ENCODE results near the gene HBEGF. TPM values are rescaled to one million over a fixed set of nuclear protein-coding genes. Genes with fewer than 3 reads are reported as not detected.

HBEGF gene
- total RNA-seq, 1 donor from 2014 or later: 22.6 TPM

DNA sequence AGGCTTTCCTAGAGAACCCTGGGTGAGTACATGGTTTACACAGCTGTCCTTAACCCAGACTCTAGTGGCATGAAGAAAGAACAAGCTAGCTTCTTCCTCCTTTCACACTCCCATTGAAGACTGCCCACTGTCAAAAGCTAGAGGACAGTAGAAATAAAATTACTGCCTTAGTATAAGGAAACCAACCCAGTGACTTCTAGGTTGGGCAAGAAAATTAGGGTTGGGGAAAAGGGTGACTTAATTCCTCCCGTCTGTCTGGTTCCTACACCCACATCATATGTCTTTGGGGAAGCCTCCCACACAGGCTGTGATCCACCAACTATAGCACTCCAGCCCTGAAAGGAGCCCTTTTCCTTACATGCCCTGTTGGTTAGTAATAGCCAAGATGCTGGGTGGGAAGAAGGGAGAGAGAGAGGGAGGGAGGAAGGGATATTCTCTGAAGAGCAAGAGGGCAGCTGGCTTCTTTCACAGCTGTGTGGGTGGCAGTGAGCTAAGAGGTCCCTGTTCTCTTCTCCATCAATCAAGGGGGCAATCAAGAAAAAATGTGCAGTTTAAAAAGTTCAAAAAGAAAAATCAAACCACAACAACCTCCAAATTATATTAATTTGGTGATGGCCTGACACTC, 21.7 kb downstream of the HBEGF start:
- no peak overlapping the region for H3K4me3 Mint-ChIP-seq (ENCODE audit: unreplicated experiment)
- no peaks in the 10 kb centered on the region for H3K9me3 Mint-ChIP-seq (ENCODE audit: unreplicated experiment)
- TF ChIP-seq, protein P1, sequence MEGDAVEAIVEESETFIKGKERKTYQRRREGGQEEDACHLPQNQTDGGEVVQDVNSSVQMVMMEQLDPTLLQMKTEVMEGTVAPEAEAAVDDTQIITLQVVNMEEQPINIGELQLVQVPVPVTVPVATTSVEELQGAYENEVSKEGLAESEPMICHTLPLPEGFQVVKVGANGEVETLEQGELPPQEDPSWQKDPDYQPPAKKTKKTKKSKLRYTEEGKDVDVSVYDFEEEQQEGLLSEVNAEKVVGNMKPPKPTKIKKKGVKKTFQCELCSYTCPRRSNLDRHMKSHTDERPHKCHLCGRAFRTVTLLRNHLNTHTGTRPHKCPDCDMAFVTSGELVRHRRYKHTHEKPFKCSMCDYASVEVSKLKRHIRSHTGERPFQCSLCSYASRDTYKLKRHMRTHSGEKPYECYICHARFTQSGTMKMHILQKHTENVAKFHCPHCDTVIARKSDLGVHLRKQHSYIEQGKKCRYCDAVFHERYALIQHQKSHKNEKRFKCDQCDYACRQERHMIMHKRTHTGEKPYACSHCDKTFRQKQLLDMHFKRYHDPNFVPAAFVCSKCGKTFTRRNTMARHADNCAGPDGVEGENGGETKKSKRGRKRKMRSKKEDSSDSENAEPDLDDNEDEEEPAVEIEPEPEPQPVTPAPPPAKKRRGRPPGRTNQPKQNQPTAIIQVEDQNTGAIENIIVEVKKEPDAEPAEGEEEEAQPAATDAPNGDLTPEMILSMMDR (IDR thresholded peaks at IDR 0.05; ENCODE audit: unreplicated experiment): no peak
- peaks cover 55% of the 10 kb centered on the region for H3K4me1 Mint-ChIP-seq (ENCODE audit: unreplicated experiment)
- no peak overlapping the region for H3K27ac Mint-ChIP-seq (ENCODE audit: unreplicated experiment)
- H3K36me3 Mint-ChIP-seq (ENCODE audit: low read depth, unreplicated experiment): peaks cover 3% of the 10 kb centered on the region
- H3K27me3 Mint-ChIP-seq (ENCODE audit: unreplicated experiment): peaks cover 16% of the 10 kb centered on the region
- no peak for DNase-seq (ENCODE audit: low spot score)

DNA sequence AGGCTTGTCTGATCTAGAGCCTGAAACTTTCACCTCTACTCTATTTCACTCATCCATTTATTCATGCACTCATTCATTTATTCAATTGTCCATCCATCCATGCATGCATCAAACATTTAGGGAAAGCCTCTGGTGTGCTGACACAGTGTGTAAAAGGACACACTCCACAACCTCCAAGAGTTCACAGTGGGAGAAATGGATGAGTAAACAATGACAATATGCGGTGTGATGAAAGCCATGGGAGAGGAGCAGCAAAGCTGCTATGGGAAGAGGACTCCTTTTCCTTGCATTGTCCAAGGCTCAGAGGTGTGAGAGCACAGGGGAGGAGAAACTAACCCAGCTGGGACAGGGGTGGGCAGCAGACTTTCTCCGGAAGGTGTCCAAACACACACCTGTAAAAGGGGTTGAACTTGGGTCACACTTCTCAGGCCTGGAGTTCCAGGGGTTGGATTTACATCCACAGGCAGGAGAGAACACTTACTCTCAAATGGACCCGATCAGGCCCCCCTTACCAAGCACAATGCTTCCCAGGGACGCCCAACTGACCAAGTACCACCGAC, 22.3 kb downstream of the HBEGF start:
- Mint-ChIP-seq H3K4me1 (ENCODE audit: unreplicated experiment) (peaks cover 53% of the 10 kb centered on the region), H3K27me3 (ENCODE audit: unreplicated experiment) (peaks cover 13% of the 10 kb centered on the region), H3K27ac (ENCODE audit: unreplicated experiment) (peak overlapping the region; percentile 9), H3K36me3 (ENCODE audit: low read depth, unreplicated experiment) (peaks cover 3% of the 10 kb centered on the region), H3K4me3 (ENCODE audit: unreplicated experiment) (no peak overlapping the region), H3K9me3 (ENCODE audit: unreplicated experiment) (no peaks in the 10 kb centered on the region)
- TF ChIP-seq, protein P1 (IDR thresholded peaks at IDR 0.05; ENCODE audit: unreplicated experiment): no peak
- DNase-seq (ENCODE audit: low spot score): no peak

DNA sequence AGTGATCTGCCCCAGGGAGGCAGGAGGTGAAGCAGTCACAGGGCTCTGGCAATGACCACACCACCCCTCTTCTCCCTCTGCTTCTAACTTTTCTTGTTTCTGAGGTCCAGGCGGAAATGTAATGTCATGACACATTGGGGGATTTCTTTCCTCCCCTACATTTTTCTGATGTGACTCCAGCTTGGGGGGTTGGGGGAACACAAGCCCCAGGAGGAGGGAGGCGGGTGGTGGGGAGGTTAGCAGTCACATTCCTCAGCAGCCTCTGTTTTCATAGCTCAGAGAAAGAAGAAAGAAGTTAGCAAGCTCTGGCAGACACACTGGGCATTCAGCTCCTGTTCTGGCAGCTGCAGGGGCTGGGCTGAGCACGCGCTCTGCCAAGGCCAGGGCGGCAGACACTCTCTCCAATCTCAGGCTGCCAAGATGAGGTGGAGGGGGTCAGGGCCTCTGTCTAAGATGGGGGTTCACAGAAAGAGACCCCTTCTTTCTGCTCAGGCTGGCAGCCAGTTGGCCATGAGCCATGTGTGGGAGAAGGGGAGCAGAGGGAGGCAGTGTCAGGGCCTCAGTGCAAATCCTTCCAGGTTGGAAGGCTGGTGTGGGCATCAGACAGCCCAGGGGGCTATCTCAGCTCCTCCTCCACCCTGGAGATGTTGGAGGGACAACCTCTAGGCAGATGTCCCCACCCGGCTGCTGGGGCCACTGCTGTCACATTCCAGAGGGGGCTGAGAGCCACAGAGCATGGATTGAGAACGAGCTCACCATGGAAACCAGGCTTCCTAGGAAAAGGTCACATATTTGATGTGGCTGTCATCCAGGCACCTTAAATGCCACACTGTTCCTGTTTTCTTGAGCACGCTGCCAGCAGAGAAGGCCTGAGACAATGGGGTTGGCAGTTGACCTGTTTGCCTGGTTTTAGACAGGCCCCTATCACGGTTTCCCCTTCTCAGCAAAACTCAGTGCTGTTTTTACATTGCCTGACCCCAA, 23.4 kb downstream of the HBEGF start:
- Mint-ChIP-seq H3K27me3 (ENCODE audit: unreplicated experiment) (peaks cover 9% of the 10 kb centered on the region), H3K4me1 (ENCODE audit: unreplicated experiment) (peaks cover 48% of the 10 kb centered on the region), H3K36me3 (ENCODE audit: low read depth, unreplicated experiment) (peaks cover 3% of the 10 kb centered on the region), H3K9me3 (ENCODE audit: unreplicated experiment) (no peaks in the 10 kb centered on the region), H3K4me3 (ENCODE audit: unreplicated experiment) (no peak overlapping the region), H3K27ac (ENCODE audit: unreplicated experiment) (no peak overlapping the region)
- TF ChIP-seq, protein P1 (IDR thresholded peaks at IDR 0.05; ENCODE audit: unreplicated experiment): no peak
- no peak for DNase-seq (ENCODE audit: low spot score)

DNA sequence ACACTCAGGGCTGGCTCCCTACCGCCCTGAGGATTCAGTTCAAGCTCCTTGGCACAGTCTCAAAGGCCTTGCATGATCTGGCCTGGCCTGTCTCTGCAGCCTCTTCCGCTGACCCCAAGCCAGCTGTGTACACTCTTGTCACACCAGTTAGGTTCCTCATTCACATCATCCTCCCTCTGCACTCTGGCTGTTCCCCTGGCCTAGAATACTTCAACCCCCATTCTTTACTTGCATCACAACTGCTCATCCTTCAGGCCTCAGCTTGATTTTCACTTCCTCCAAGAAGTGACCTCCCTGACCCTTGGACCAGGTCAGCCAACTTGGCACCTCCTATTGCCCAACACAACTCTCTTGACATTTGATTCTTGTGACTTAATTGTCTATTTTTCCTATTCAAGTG, 24.6 kb downstream of the HBEGF start:
- no peaks in the 10 kb centered on the region for H3K9me3 Mint-ChIP-seq (ENCODE audit: unreplicated experiment)
- H3K27me3 Mint-ChIP-seq (ENCODE audit: unreplicated experiment): peaks cover 9% of the 10 kb centered on the region
- no peak for DNase-seq (ENCODE audit: low spot score)
- peak overlapping the region; percentile 39 for H3K27ac Mint-ChIP-seq (ENCODE audit: unreplicated experiment)
- TF ChIP-seq, protein P1 (IDR thresholded peaks at IDR 0.05; ENCODE audit: unreplicated experiment): no peak
- H3K4me1 Mint-ChIP-seq (ENCODE audit: unreplicated experiment): peaks cover 38% of the 10 kb centered on the region
- H3K36me3 Mint-ChIP-seq (ENCODE audit: low read depth, unreplicated experiment): peaks cover under 1% of the 10 kb centered on the region
- no peak overlapping the region for H3K4me3 Mint-ChIP-seq (ENCODE audit: unreplicated experiment)

Data from endothelial cell (in vitro differentiated cells).